ENCODE results near the gene ITPKC. TPM values are rescaled to one million over a fixed set of nuclear protein-coding genes. Genes with fewer than 3 reads are reported as not detected.
A peak's percentile ranks its signal among the peaks of the same experiment; 100 is the strongest.

The ITPKC gene
- total and polyA plus RNA-seq, 2 experiments from 2014 or later: 5.3 to 12.6 TPM

DNA sequence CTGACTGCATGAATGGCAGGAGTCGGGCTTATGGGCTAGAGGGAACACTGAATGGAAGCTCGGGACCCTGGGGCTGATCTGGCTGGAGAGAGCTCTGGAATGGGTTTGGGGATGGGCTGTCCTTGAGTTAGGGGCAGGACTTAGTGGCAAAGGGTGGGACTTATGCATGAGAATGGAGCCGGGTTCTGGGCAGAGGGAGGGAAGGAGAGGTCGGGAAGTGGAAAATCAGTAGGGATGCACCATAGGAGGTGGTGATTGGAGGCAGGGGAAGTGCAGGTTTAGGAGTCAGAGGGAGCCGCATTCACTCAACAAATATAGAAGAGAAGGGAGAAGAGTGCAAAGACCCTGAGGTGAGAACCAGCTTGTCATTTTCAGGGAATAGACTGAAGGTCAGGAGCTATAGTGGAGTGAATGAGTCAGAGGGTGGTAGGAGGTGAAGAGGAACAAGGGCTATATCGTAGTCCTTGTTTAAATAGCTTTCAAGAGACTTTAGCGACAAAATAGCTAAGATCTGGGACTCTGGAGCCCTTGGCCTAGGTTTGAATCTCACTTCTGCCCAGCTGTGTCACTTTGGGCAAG, 61.9 kb downstream of the ITPKC start:
- no peaks in the 10 kb centered on the region for H4K20me1 ChIP-seq (replicated peaks; ENCODE audit: insufficient read depth)
- H3K27me3 ChIP-seq (ENCODE audit: insufficient read depth): no peaks in the 10 kb centered on the region
- peaks cover 11% of the 10 kb centered on the region for H3K4me1 ChIP-seq (ENCODE audit: insufficient read depth)
- H3K79me2 ChIP-seq (replicated peaks; ENCODE audit: insufficient read depth): peaks cover 5% of the 10 kb centered on the region
- Mint-ChIP-seq H3K27ac (peak overlapping the region; percentile 100), H3K9me3 (no peaks in the 10 kb centered on the region; the same call in 1 of the 3 replicates), H3K4me3 (peak overlapping the region; percentile 79), H3K27me3 (ENCODE audit: insufficient read depth, low read depth, poor library complexity) (peaks cover 14% of the 10 kb centered on the region), H3K36me3 (ENCODE audit: low read depth) (peaks cover 12% of the 10 kb centered on the region), H3K4me1 (peaks cover 23% of the 10 kb centered on the region)
- no peaks in the 10 kb centered on the region for H3K36me3 ChIP-seq (ENCODE audit: insufficient read depth)
- ATAC-seq (peak; percentile 81), DNase-seq (ENCODE audit: low spot score) (peak; percentile 99)
- peak overlapping the region; percentile 54 for H3K4me3 ChIP-seq
- peaks cover 5% of the 10 kb centered on the region; the same call in 1 of the 2 replicates for H3F3A ChIP-seq (replicated peaks; ENCODE audit: low read depth)
- TF ChIP-seq, protein P1, sequence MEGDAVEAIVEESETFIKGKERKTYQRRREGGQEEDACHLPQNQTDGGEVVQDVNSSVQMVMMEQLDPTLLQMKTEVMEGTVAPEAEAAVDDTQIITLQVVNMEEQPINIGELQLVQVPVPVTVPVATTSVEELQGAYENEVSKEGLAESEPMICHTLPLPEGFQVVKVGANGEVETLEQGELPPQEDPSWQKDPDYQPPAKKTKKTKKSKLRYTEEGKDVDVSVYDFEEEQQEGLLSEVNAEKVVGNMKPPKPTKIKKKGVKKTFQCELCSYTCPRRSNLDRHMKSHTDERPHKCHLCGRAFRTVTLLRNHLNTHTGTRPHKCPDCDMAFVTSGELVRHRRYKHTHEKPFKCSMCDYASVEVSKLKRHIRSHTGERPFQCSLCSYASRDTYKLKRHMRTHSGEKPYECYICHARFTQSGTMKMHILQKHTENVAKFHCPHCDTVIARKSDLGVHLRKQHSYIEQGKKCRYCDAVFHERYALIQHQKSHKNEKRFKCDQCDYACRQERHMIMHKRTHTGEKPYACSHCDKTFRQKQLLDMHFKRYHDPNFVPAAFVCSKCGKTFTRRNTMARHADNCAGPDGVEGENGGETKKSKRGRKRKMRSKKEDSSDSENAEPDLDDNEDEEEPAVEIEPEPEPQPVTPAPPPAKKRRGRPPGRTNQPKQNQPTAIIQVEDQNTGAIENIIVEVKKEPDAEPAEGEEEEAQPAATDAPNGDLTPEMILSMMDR (conservative IDR thresholded peaks at IDR 0.05; ENCODE audit: low read depth in 2 of 2): no peak
- TF ChIP-seq, protein P2, sequence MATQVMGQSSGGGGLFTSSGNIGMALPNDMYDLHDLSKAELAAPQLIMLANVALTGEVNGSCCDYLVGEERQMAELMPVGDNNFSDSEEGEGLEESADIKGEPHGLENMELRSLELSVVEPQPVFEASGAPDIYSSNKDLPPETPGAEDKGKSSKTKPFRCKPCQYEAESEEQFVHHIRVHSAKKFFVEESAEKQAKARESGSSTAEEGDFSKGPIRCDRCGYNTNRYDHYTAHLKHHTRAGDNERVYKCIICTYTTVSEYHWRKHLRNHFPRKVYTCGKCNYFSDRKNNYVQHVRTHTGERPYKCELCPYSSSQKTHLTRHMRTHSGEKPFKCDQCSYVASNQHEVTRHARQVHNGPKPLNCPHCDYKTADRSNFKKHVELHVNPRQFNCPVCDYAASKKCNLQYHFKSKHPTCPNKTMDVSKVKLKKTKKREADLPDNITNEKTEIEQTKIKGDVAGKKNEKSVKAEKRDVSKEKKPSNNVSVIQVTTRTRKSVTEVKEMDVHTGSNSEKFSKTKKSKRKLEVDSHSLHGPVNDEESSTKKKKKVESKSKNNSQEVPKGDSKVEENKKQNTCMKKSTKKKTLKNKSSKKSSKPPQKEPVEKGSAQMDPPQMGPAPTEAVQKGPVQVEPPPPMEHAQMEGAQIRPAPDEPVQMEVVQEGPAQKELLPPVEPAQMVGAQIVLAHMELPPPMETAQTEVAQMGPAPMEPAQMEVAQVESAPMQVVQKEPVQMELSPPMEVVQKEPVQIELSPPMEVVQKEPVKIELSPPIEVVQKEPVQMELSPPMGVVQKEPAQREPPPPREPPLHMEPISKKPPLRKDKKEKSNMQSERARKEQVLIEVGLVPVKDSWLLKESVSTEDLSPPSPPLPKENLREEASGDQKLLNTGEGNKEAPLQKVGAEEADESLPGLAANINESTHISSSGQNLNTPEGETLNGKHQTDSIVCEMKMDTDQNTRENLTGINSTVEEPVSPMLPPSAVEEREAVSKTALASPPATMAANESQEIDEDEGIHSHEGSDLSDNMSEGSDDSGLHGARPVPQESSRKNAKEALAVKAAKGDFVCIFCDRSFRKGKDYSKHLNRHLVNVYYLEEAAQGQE (IDR thresholded peaks at IDR 0.05; ENCODE audit: unreplicated experiment): no peak
- TF ChIP-seq EZH2phosphoT487 (IDR thresholded peaks at IDR 0.05; ENCODE audit: unreplicated experiment): no peak
- TF ChIP-seq POLR2AphosphoS5 (IDR thresholded peaks at IDR 0.05; ENCODE audit: low read depth): no peak
- 0 out of 2 replicates have a peak, but pooled peaks have one; percentile 24 for TF ChIP-seq ETS1 (IDR thresholded peaks at IDR 0.05)
- peak overlapping the region; percentile 76 for H3K4me2 ChIP-seq
- H3K27ac ChIP-seq (ENCODE audit: low read depth): peak overlapping the region; percentile 90
- no peak overlapping the region for H2AFZ ChIP-seq
- H3K9me2 ChIP-seq (ENCODE audit: insufficient read depth): no peaks in the 10 kb centered on the region

GRCh38 chr19:40780582-40780981, 63.7 kb downstream of the ITPKC start:
- TF ChIP-seq STAT1 (IDR thresholded peaks at IDR 0.05; ENCODE audit: unreplicated experiment): no peak
- TF ChIP-seq POLR2AphosphoS5 (IDR thresholded peaks at IDR 0.05; ENCODE audit: low read depth): no peak
- no peak for TF ChIP-seq ZNF114 (CRISPR knock-in tag; IDR thresholded peaks at IDR 0.05)
- no peak for TF ChIP-seq JUNB (IDR thresholded peaks at IDR 0.05; ENCODE audit: unreplicated experiment)
- Histone ChIP-seq H3K27me3 (ENCODE audit: insufficient read depth) (no peaks in the 10 kb centered on the region), H3K36me3 (ENCODE audit: insufficient read depth) (no peaks in the 10 kb centered on the region), H2AFZ (no peak overlapping the region), H3K4me2 (no peak overlapping the region), H3K9me2 (ENCODE audit: insufficient read depth) (no peaks in the 10 kb centered on the region), H4K20me1 (replicated peaks; ENCODE audit: insufficient read depth) (no peaks in the 10 kb centered on the region), H3K79me2 (replicated peaks; ENCODE audit: insufficient read depth) (peaks cover 5% of the 10 kb centered on the region), H3F3A (replicated peaks; ENCODE audit: low read depth) (peaks cover 5% of the 10 kb centered on the region; the same call in 1 of the 2 replicates), H3K4me3 (no peak overlapping the region), H3K4me1 (ENCODE audit: insufficient read depth) (peaks cover 11% of the 10 kb centered on the region), H3K27ac (ENCODE audit: low read depth) (no peak overlapping the region)
- Mint-ChIP-seq H3K4me3 (no peak overlapping the region; the same call in 2 of the 3 replicates), H3K27ac (no peak overlapping the region), H3K36me3 (ENCODE audit: low read depth) (peaks cover 12% of the 10 kb centered on the region), H3K4me1 (peaks cover 21% of the 10 kb centered on the region), H3K27me3 (ENCODE audit: insufficient read depth, low read depth, poor library complexity) (peaks cover 13% of the 10 kb centered on the region), H3K9me3 (no peaks in the 10 kb centered on the region; the same call in 1 of the 3 replicates)
- DNase-seq (ENCODE audit: low spot score) (no peak), ATAC-seq (no peak)

Data from GM23338 (cell line).